Testis (tissue), 5 donors: Measurements from ENCODE around the gene DDX11. TPM values are rescaled to one million over a fixed set of nuclear protein-coding genes. Genes with fewer than 3 reads are reported as not detected.
"Not testable (repeated sequence)": the region's sequence is repeated elsewhere in the genome, so short reads cannot be mapped to it uniquely, and the experiment has no call there.

Source experiments
- DNase-seq: peaks from one replicate; pipeline ENCODE4 v3.0.0-alpha.2; 2019
- H3K27ac ChIP-seq, 2 donors: fragments of 200-600 bp; sonication (generic); one replicate each; pipeline ENCODE4 v1.5.1; 2019
- H3K27me3 ChIP-seq: fragments of 200-600 bp; sonication (generic); one replicate; pipeline ENCODE4 v1.5.1; 2019
- H3K36me3 ChIP-seq: fragments of 200-600 bp; sonication (generic); one replicate; pipeline ENCODE4 v1.5.1; 2017; ENCODE audit warnings: low read depth; ENCODE audit errors: missing control alignments
- H3K4me1 ChIP-seq: fragments of 200-600 bp; sonication (generic); one replicate; pipeline ENCODE4 v1.5.1; 2019
- H3K4me3 ChIP-seq, 2 donors: fragments of 200-600 bp; sonication (generic); one replicate each; pipeline ENCODE4 v1.5.1; 2017 to 2019
- H3K9me3 ChIP-seq: fragments of 200-600 bp; sonication (generic); one replicate; pipeline ENCODE4 v1.5.1; 2017
- POLR2A ChIP-seq: fragments of 450-650 bp; IDR thresholded peaks from one replicate; pipeline ENCODE4 v1.6.1; 2017; ENCODE audit warnings: antibody characterized with exemption, mild to moderate bottlenecking, moderate library complexity
- WGBS, 2 donors: methylation state at CpG; one replicate each; pipeline ENCODE4 v1.1.5; 2018; 5-methylcytosine and 5-hydroxymethylcytosine counted together
- intact Hi-C: fragments of 100-400 bp; cut with DNase I; formaldehyde crosslinking; loops from one replicate; pipeline ENCODE4 v1.15.1; 2023; ENCODE audit warnings: low total_unique reads
- long read RNA-seq, 2 donors: transcript quantifications; one replicate each; lab custom pipeline, GENCODE V29; 2026
- polyA plus RNA-seq: library from polyadenylated mRNA; stranded (reverse); fragments of 350-450 nt; fragmentation: Illumina TruSeq; extraction: RNeasy Lipid Tissue Mini Kit (QIAGEN cat#74804); gene quantifications from one replicate; pipeline ENCODE4 v1.2.3, GENCODE V29; 2014; ENCODE audit warnings: low read depth, low replicate concordance; ENCODE audit not compliant: insufficient read depth
- total RNA-seq, 2 donors: library from RNA; depleted of rRNA; stranded (reverse); fragments of >200 nt; gene quantifications; one replicate each; pipeline ENCODE4 v1.2.3, GENCODE V29; 2016
- TF ChIP-seq, protein P1 (sequence below), 3 experiments: fragments of 450-650 bp in 2 of 3; fragments of 200-600 bp in 1 of 3; sonication (generic) in 1 of 3; IDR thresholded peaks; one replicate each; pipeline ENCODE4 v1.5.1; 2016 to 2019; ENCODE audit warnings: antibody characterized with exemption in 3 of 3, mild to moderate bottlenecking in 2 of 3, moderate library complexity in 1 of 3

Gene DDX11
- 10 to 100 TPM; 49.6 to 63.1 TPM for total RNA-seq
- polyA plus RNA-seq, result 19.7 TPM
- long read RNA-seq, donor 1, partial matches to known transcripts, result 0 of 3 reads
- long read RNA-seq, donor 1, other reads (novel, unspliced or antisense), result 0 of 3 reads
- long read RNA-seq, donor 2, partial matches to known transcripts, result 0 of 3 reads
- long read RNA-seq, donor 2, other reads (novel, unspliced or antisense), result 0 of 3 reads

DNA sequence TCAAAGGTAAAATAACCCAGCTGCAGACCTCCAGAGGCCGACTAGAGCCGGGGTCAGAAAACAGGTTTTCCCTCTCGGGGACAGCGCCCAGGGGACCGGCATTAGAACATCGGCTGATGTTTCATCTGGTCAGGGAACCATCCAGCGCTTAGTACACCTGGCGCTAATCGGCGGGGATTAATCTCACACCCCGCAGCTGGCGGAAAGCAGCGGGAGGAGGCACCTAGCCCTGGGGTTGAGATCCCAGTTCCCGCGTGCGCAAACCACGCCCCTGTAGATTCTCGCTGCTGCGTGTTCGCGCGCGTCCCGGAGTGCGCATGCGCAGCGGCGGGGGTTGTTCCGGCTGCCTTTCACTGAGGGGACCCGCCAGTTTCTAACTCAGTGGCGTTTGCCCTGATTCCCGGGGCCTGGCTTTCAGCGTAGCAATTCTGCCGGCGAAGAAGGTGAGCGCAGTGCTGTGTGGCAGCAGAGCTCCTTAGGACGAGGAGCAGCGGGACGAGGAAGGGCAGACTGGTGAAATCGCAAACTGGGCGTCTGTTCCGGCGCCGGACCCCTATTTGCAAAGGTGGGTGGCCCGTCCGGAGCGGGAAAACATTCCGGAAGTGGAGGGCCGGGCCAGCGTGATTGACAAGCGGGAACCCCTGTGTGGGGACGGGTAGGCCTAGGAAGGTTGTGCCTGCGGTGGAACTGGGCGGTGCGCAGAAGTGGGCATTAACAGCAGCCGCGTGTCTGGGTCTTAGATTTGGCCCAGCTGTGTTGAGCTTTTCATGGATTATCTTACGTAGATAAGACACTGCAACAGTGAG is at the start of gene DDX11:
Gene DDX11, plus strand, starts transcription at position 334 of the 806 bp plus-strand sequence. CDS start 4,534 bp downstream, outside the sequence.
- H3K27me3 ChIP-seq, H3K9me3 ChIP-seq, H3K36me3 ChIP-seq, intact Hi-C loops, H3K4me1 ChIP-seq: not testable (repeated sequence)
- 1% methylated on average over 25 to 57 of the region's 58 CpGs for WGBS, 2 donors
- peak within 1 kb of the TSS; percentile 61 to 90 for H3K27ac ChIP-seq
- peak within 1 kb of the TSS; percentile 68 to 71 for H3K4me3 ChIP-seq
- peak; percentile 95 for DNase-seq

DNA sequence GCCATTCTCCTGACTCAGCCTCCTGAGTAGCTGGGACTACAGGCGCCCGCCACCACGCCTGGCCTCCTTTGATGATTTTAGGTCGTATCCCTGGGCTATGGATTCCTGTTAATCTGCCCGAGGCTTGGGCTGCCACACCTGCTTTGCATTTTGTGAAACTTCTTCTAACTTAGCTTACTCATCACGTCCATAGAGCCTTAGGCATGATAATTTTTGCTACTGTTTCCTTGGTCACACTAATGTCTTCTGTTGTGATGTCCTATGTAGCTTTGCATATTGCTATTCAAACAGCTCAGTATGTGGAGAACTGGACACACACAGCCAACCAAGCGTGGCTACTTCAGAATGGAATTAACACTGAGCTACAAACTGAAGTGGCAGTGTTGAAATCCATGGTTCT is 47.5 kb upstream of the DDX11 start:
- no peak overlapping the region for H3K4me3 ChIP-seq
- H3K27ac ChIP-seq, result no peak overlapping the region
- WGBS, 2 donors, result 96 to 97% methylated on average over 7 of the region's 7 CpGs
- H3K4me1 ChIP-seq, result peaks cover 10% of the 10 kb centered on the region
- H3K9me3 ChIP-seq, result no peaks in the 10 kb centered on the region
- H3K36me3 ChIP-seq, result no peaks in the 10 kb centered on the region
- no peaks in the 10 kb centered on the region for H3K27me3 ChIP-seq
- DNase-seq, result no peak
- no peak for TF ChIP-seq POLR2A
- TF ChIP-seq, protein P1, sequence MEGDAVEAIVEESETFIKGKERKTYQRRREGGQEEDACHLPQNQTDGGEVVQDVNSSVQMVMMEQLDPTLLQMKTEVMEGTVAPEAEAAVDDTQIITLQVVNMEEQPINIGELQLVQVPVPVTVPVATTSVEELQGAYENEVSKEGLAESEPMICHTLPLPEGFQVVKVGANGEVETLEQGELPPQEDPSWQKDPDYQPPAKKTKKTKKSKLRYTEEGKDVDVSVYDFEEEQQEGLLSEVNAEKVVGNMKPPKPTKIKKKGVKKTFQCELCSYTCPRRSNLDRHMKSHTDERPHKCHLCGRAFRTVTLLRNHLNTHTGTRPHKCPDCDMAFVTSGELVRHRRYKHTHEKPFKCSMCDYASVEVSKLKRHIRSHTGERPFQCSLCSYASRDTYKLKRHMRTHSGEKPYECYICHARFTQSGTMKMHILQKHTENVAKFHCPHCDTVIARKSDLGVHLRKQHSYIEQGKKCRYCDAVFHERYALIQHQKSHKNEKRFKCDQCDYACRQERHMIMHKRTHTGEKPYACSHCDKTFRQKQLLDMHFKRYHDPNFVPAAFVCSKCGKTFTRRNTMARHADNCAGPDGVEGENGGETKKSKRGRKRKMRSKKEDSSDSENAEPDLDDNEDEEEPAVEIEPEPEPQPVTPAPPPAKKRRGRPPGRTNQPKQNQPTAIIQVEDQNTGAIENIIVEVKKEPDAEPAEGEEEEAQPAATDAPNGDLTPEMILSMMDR (IDR thresholded peaks at IDR 0.05), result no peak
- intact Hi-C loops, result no loop called here

DNA sequence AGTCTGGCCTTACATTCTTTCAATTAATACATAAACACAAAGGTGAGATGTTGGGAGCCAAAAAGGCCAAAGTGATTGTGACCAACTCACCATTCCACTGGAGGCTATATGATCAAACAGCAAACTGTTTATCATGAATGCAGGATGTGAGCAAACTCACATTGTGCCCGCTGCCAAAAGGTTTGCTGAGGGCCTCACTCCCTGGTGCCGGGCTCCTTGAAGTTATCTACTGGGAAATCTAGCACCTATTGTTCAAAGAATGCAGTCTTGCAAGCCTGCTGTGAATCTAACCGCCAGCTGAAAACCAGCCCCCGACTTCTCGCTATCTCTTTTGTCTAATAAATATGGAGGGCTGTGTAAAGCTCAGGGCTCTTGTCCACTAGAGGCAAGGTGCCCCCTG is 46.7 kb upstream of the DDX11 start:
- H3K4me3 ChIP-seq, H3K27me3 ChIP-seq, H3K36me3 ChIP-seq, H3K27ac ChIP-seq, intact Hi-C loops, H3K9me3 ChIP-seq, DNase-seq: not testable (repeated sequence)
- peaks cover 14% of the 10 kb centered on the region for H3K4me1 ChIP-seq
- 96 to 97% methylated on average over 5 of the region's 5 CpGs for WGBS, 2 donors

DNA sequence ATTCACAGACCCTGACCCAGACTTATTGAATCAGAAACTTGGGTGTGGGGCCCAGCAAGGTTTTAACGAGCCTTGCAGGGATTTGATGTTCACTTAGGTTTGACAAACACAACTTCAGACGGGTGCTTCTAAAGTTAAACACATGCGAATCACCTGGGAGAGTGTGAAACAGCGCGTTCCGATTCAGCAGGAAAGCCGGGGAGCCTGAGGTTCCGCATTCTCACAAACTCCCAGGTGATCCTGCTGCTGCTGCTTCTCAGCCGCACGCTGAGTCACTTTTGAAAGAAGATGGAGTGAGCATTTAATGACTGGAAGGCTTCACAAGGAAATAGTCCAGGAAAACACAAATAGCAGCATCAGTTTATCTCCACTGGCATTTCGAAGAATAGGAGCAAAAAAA is 44.2 kb upstream of the DDX11 start:
- no peak overlapping the region for H3K4me3 ChIP-seq
- intact Hi-C loops, result no loop called here
- TF ChIP-seq, protein P1 (IDR thresholded peaks at IDR 0.05), result no peak
- TF ChIP-seq POLR2A, result no peak
- no peaks in the 10 kb centered on the region for H3K27me3 ChIP-seq
- H3K4me1 ChIP-seq, result peaks cover 27% of the 10 kb centered on the region
- no peak overlapping the region for H3K27ac ChIP-seq
- WGBS, 2 donors, result 63 to 86% methylated on average over 11 of the region's 11 CpGs
- H3K9me3 ChIP-seq, result no peaks in the 10 kb centered on the region
- H3K36me3 ChIP-seq, result no peaks in the 10 kb centered on the region
- DNase-seq, result no peak

DNA sequence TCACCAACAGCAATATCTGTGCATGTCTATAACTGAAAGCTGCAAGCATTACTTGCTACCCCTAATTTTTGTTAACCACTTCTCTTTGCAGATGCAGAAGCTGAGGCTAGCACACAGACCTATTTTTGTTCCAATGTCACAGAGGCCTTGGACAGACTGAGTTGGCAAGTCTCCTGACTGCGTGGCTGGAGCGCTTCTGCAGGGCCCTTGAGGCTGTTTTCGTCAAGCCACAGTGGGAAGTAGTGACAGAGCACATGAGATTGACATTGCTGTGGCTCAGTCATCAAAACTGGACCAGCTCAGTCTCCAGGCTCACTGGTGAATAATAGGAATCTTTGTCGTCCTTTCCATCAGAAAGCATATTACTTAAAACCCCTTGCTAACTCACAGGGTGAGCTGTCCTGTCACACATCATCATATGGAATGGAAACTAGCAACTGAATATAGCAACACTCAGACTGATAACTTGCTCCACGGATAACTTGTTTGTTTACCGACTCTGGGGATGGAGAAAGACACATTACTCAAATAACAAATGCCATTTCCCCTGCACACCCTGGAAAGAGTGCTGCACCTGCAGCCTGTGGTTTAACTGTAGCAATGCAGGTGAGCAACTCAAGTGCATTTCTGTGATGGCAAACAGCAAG is 43.6 kb upstream of the DDX11 start:
- Histone ChIP-seq H3K27me3 (no peaks in the 10 kb centered on the region), H3K36me3 (no peaks in the 10 kb centered on the region), H3K4me3 (no peak overlapping the region), H3K27ac (no peak overlapping the region), H3K4me1 (peaks cover 27% of the 10 kb centered on the region), H3K9me3 (no peaks in the 10 kb centered on the region)
- intact Hi-C loops, result no loop called here
- WGBS, 2 donors, result 31 to 54% methylated on average over 6 of the region's 6 CpGs
- peak; percentile 42 for DNase-seq
- TF ChIP-seq POLR2A, result no peak
- TF ChIP-seq, protein P1 (IDR thresholded peaks at IDR 0.05), result no peak
